HepG2 (cell line): ENCODE measurements around the gene DIMT1. TPM values are rescaled to one million over a fixed set of nuclear protein-coding genes. Genes with fewer than 3 reads are reported as not detected.
A peak's percentile ranks its signal among the peaks of the same experiment; 100 is the strongest.

Experiments used
- ARID4A ChIP-seq: sonication (generic); formaldehyde crosslinking; IDR thresholded peaks from 2 replicates; pipeline ENCODE4 v1.5.0; 2020; ENCODE audit warnings: mild to moderate bottlenecking, missing genetic modification reagents, borderline replicate concordance
- MTF2 ChIP-seq: sonication (generic); formaldehyde crosslinking; IDR thresholded peaks from 2 replicates; pipeline ENCODE4 v1.5.0; 2020; ENCODE audit warnings: missing genetic modification reagents, borderline replicate concordance
- MXI1 ChIP-seq: IDR thresholded peaks from 3 replicates; pipeline ENCODE4 v1.6.1; 2012; ENCODE audit warnings: low read depth, low read length, inconsistent platforms, borderline replicate concordance
- SAP130 ChIP-seq: IDR thresholded peaks from 2 replicates; pipeline ENCODE4 v1.6.1; 2016; ENCODE audit warnings: low read depth
- SMC3 ChIP-seq: IDR thresholded peaks from 2 replicates; pipeline ENCODE4 v1.6.1; 2011; ENCODE audit warnings: low read length, improper control_type of control experiment
- ZBTB3 ChIP-seq: sonication (generic); formaldehyde crosslinking; IDR thresholded peaks from 2 replicates; pipeline ENCODE4 v1.4.0; 2020; ENCODE audit warnings: low read depth, mild to moderate bottlenecking, moderate library complexity, missing genetic modification reagents, borderline replicate concordance
- ZBTB40 ChIP-seq, 2 experiments: fragments of 450-650 bp in 1 of 2; sonication (generic) in 1 of 2; formaldehyde crosslinking in 1 of 2; IDR thresholded peaks; 2 replicates each; pipeline versions ENCODE4 v1.6.1 to v1.8.0; 2016 to 2022; ENCODE audit warnings: antibody characterized with exemption in 1 of 2, mild to moderate bottlenecking in 1 of 2, missing genetic modification reagents in 1 of 2
- ZBTB42 ChIP-seq: sonication (generic); formaldehyde crosslinking; IDR thresholded peaks from 2 replicates; pipeline ENCODE4 v1.5.0; 2020; ENCODE audit warnings: mild to moderate bottlenecking, missing genetic modification reagents
- ZMAT5 ChIP-seq: sonication (generic); formaldehyde crosslinking; IDR thresholded peaks from 2 replicates; pipeline ENCODE4 v1.5.0; 2020; ENCODE audit warnings: mild to moderate bottlenecking, low read depth, missing genetic modification reagents, borderline replicate concordance
- ZNF34 ChIP-seq: sonication (generic); formaldehyde crosslinking; IDR thresholded peaks from 2 replicates; pipeline ENCODE4 v1.4.0; 2020; ENCODE audit warnings: mild to moderate bottlenecking, missing genetic modification reagents, borderline replicate concordance
- ZNF362 ChIP-seq: sonication (generic); formaldehyde crosslinking; IDR thresholded peaks from 2 replicates; pipeline ENCODE4 v1.4.0; 2020; ENCODE audit warnings: missing genetic modification reagents, mild to moderate bottlenecking, borderline replicate concordance
- ZNF569 ChIP-seq: sonication (generic); formaldehyde crosslinking; IDR thresholded peaks from 2 replicates; pipeline ENCODE4 v1.5.0; 2020; ENCODE audit warnings: mild to moderate bottlenecking, missing genetic modification reagents, moderate library complexity, borderline replicate concordance
- ZNF644 ChIP-seq: IDR thresholded peaks from 2 replicates; pipeline ENCODE4 v1.6.1; 2016; ENCODE audit warnings: low read depth
- polyA plus RNA-seq, 8 experiments: library from polyadenylated mRNA; depleted of rRNA in 3 of 8; stranded (reverse) in 7 of 8; unstranded in 1 of 8; fragments of >200 nt; fragmentation: Illumina TruSeq in 4 of 8; extraction: Trizol in 4 of 8; gene quantifications; 2 replicates each; pipeline versions ENCODE4 v1.2.1 to v1.2.3, GENCODE V29; 2011 to 2016; ENCODE audit warnings: low read depth in 4 of 8, missing spikeins in 1 of 8, mixed read lengths in 1 of 8; ENCODE audit not compliant: insufficient read depth in 1 of 8
- total RNA-seq, 5 experiments: library from RNA; depleted of rRNA; stranded (reverse); fragments of >200 nt; fragmentation: Illumina TruSeq; extraction: Trizol; gene quantifications; 2 replicates each; pipeline ENCODE4 v1.2.3, GENCODE V29; 2016; ENCODE audit warnings: low read depth in 1 of 5

DIMT1 gene
- total and polyA plus RNA-seq, 2 of the 13 experiments (the other 11 are each of a cell fraction or from before 2014, with no cell fraction given), result 16.1 to 35.2 TPM

- no peak for TF ChIP-seq ZBTB40 (IDR thresholded peaks at IDR 0.05)
- peak; percentile 74 for TF ChIP-seq ZBTB40 (CRISPR knock-in tag; IDR thresholded peaks at IDR 0.05)
- peak; percentile 97 for TF ChIP-seq ARID4A (CRISPR knock-in tag)
- TF ChIP-seq ZBTB42 (CRISPR knock-in tag), result no peak
- peak; percentile 97 for TF ChIP-seq SAP130 (CRISPR knock-in tag)
- TF ChIP-seq ZMAT5 (CRISPR knock-in tag), result no peak
- TF ChIP-seq MXI1, result peak; percentile 96; the same call in 2 of the 3 replicates
- peak; percentile 63; the same call in 1 of the 2 replicates for TF ChIP-seq ZBTB3
- peak; percentile 59; the same call in 1 of the 2 replicates for TF ChIP-seq ZNF362 (CRISPR knock-in tag)
- TF ChIP-seq ZNF644, result no peak
- no peak for TF ChIP-seq ZNF569 (CRISPR knock-in tag)
- TF ChIP-seq ZNF34, result no peak
- peak; percentile 64; the same call in 1 of the 2 replicates for TF ChIP-seq MTF2 (CRISPR knock-in tag)
- TF ChIP-seq SMC3, result no peak
These were observed 9.0 kb upstream of the DIMT1 start, which contains the start of gene IPO11 (continued) for GRCh38 chr5:62412549-62413329.
